MM.1S (cell line): Measurements from ENCODE around the gene OR6K3.

Experiments
- CTCF ChIP-seq: fragments of 300-600 bp; sonication (generic); IDR thresholded peaks from 2 replicates; pipeline ENCODE4 v1.5.1; 2016; ENCODE audit warnings: antibody characterized with exemption, low read length, mixed read lengths
- EZH2 ChIP-seq: fragments of 300-600 bp; sonication (generic); optimal IDR thresholded peaks from 2 replicates; pipeline ENCODE3; 2017; ENCODE audit warnings: low read depth, mild to moderate bottlenecking, antibody characterized with exemption, low read length, mixed read lengths
- EZH2phosphoT487 ChIP-seq: fragments of 300-600 bp; sonication (generic); IDR thresholded peaks from 2 replicates; pipeline ENCODE4 v1.6.1; 2018; ENCODE audit warnings: antibody characterized with exemption, low read length

- TF ChIP-seq CTCF (no peak), EZH2 (no peak), EZH2phosphoT487 (no peak)
Observed at GRCh38 chr1:158679289-158679688, 41.2 kb downstream of the OR6K3 start.
